Measurements from ENCODE around the gene PARD3. TPM values are rescaled to one million over a fixed set of nuclear protein-coding genes. Genes with fewer than 3 reads are reported as not detected.

Gene PARD3
- total RNA-seq, 3 donors from 2014 or later (not counting 1 experiment from before 2014, with no cell fraction given), result 0.14 to 0.49 (median 0.38) TPM

DNA sequence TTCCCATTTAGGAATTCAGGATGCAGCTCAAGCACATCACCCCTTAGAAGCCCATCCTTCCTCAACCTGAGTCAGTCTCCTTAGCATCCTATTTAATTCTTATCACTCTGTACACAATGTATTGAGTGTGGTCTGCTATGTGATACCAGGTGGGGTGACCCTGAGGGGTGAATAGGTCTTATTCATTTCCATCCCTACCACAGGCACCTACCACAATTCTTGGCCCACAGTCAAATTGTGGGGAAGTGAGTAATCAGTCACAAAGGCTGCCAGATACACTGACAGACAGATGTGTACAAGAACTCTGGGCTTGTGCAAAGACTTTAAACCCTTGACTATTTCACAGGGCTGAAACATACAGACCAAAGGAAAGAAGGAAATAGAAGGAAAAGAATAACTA, 560.5 kb downstream of the PARD3 start:
- Histone ChIP-seq H3K4me3 (ENCODE audit: low read length) (no peak overlapping the region), H3K4me1 (ENCODE audit: control insufficient read depth, insufficient read depth, low read length) (no peaks in the 10 kb centered on the region), H3K27me3 (ENCODE audit: control insufficient read depth, insufficient read depth, low read length) (no peaks in the 10 kb centered on the region), H3K36me3 (ENCODE audit: control insufficient read depth, insufficient read depth, low read length) (no peaks in the 10 kb centered on the region), H3K27ac (ENCODE audit: low read length) (no peak overlapping the region), H3K9me3 (ENCODE audit: control insufficient read depth, insufficient read depth, low read length) (no peaks in the 10 kb centered on the region)
- no peak for DNase-seq
- TF ChIP-seq, protein P1, sequence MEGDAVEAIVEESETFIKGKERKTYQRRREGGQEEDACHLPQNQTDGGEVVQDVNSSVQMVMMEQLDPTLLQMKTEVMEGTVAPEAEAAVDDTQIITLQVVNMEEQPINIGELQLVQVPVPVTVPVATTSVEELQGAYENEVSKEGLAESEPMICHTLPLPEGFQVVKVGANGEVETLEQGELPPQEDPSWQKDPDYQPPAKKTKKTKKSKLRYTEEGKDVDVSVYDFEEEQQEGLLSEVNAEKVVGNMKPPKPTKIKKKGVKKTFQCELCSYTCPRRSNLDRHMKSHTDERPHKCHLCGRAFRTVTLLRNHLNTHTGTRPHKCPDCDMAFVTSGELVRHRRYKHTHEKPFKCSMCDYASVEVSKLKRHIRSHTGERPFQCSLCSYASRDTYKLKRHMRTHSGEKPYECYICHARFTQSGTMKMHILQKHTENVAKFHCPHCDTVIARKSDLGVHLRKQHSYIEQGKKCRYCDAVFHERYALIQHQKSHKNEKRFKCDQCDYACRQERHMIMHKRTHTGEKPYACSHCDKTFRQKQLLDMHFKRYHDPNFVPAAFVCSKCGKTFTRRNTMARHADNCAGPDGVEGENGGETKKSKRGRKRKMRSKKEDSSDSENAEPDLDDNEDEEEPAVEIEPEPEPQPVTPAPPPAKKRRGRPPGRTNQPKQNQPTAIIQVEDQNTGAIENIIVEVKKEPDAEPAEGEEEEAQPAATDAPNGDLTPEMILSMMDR (IDR thresholded peaks at IDR 0.05), result no peak
- H3K4me3 Mint-ChIP-seq, result no peak overlapping the region
- H3K9me3 Mint-ChIP-seq, result no peaks in the 10 kb centered on the region
- no peaks in the 10 kb centered on the region for H3K36me3 Mint-ChIP-seq
- peaks cover 3 to 6% of the 10 kb centered on the region in 2 donors for H3K27me3 Mint-ChIP-seq (ENCODE audit: low read depth in 2 of 2)
- intact Hi-C loops (cut with micrococcal nuclease), result no loop called here
- peaks cover 0 to 10% of the 10 kb centered on the region in 2 donors for H3K4me1 Mint-ChIP-seq
- peak in 1 of 3 donors; percentile 21 for ATAC-seq
- no peak overlapping the region for H3K27ac Mint-ChIP-seq

DNA sequence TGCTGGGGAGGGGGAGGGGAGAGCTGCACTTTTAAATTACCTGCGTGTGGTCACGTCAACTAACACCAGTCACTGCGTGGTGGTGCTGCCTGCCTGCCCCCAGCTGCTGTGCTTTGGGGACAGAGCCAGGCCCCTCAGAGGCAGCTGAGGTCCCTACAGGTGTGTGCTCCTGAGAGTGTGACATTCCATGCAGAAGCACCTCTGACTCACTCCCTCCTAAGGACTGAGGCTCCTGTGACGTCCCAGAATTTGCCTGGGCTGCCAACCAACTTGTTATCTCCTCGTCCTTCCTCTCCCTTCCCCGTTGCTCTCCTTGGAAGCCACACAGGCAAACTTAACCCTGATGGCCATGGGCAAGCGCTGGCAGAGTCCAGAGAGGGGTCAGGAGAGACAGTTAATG, 563.0 kb downstream of the PARD3 start:
- H3K4me1 Mint-ChIP-seq, result peaks cover 0 to 10% of the 10 kb centered on the region in 2 donors
- no peak overlapping the region for H3K4me3 Mint-ChIP-seq
- Histone ChIP-seq H3K27me3 (ENCODE audit: control insufficient read depth, insufficient read depth, low read length) (no peaks in the 10 kb centered on the region), H3K9me3 (ENCODE audit: control insufficient read depth, insufficient read depth, low read length) (no peaks in the 10 kb centered on the region), H3K4me3 (ENCODE audit: low read length) (no peak overlapping the region), H3K27ac (ENCODE audit: low read length) (no peak overlapping the region), H3K4me1 (ENCODE audit: control insufficient read depth, insufficient read depth, low read length) (no peaks in the 10 kb centered on the region), H3K36me3 (ENCODE audit: control insufficient read depth, insufficient read depth, low read length) (no peaks in the 10 kb centered on the region)
- peaks cover 0 to 6% of the 10 kb centered on the region in 2 donors for H3K27me3 Mint-ChIP-seq (ENCODE audit: low read depth in 2 of 2)
- H3K27ac Mint-ChIP-seq, result no peak overlapping the region
- intact Hi-C loops (cut with micrococcal nuclease), result no loop called here
- no peaks in the 10 kb centered on the region for H3K36me3 Mint-ChIP-seq
- ATAC-seq, result peak in 1 of 3 donors; percentile 6
- no peak for DNase-seq
- 83% methylated on average over 7 of the region's 7 CpGs for WGBS (ENCODE audit: insufficient coverage)
- TF ChIP-seq, protein P1 (IDR thresholded peaks at IDR 0.05), result no peak
- no peaks in the 10 kb centered on the region for H3K9me3 Mint-ChIP-seq

DNA sequence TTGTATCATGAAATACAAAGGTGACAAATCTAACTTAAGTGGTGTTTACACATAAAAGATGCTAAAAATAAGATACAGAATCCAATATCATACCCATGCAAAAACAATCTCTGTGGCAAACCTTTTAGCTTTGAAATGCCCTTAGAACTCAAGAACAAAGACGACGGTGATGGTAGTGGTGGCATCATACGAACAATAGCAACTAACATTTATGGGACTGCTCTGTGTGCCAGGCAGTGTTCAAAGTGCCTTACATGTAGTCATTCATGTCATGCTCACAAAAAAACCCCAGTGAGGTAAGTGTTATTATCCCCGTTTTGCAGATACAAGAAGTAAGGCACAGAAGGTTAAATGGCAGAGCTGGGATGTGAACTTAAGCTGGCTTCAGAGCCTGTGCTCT, 563.9 kb downstream of the PARD3 start:
- H3K4me3 Mint-ChIP-seq, result no peak overlapping the region
- no peak overlapping the region for H3K4me3 ChIP-seq (ENCODE audit: low read length)
- no peak overlapping the region for H3K27ac Mint-ChIP-seq
- H3K27ac ChIP-seq (ENCODE audit: low read length), result no peak overlapping the region
- no peaks in the 10 kb centered on the region for H3K36me3 Mint-ChIP-seq
- DNase-seq (peak in 1 of 2 donors; percentile 17), ATAC-seq (no peak)
- TF ChIP-seq, protein P1 (IDR thresholded peaks at IDR 0.05), result no peak
- H3K27me3 ChIP-seq (ENCODE audit: control insufficient read depth, insufficient read depth, low read length), result no peaks in the 10 kb centered on the region
- no peaks in the 10 kb centered on the region for H3K4me1 ChIP-seq (ENCODE audit: control insufficient read depth, insufficient read depth, low read length)
- intact Hi-C loops (cut with micrococcal nuclease), result no loop called here
- H3K36me3 ChIP-seq (ENCODE audit: control insufficient read depth, insufficient read depth, low read length), result no peaks in the 10 kb centered on the region
- no peaks in the 10 kb centered on the region for H3K9me3 ChIP-seq (ENCODE audit: control insufficient read depth, insufficient read depth, low read length)
- H3K9me3 Mint-ChIP-seq, result no peaks in the 10 kb centered on the region
- H3K27me3 Mint-ChIP-seq (ENCODE audit: low read depth in 2 of 2), result no peaks in the 10 kb centered on the region
- peaks cover 0 to 10% of the 10 kb centered on the region in 2 donors for H3K4me1 Mint-ChIP-seq
- 77% methylated on average over 4 of the region's 4 CpGs for WGBS (ENCODE audit: insufficient coverage)

DNA sequence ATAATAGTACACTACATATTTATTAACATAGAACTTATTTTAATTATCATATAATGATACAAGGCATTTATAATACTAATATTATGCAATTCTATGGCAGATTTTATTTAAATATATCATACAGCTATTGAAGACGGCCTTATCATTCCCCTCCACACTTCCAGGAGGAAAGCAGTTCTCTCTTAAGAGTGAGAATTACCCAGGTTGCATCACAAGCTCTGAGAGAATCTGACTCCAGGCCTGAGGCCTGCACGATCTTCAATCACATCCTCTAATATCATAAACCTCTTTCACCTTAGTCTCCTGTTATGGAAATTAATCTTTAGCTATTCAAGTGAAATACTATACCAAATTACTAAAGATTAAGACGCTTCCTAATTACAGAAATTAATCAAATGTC, 564.4 kb downstream of the PARD3 start:
- Mint-ChIP-seq H3K4me3 (no peak overlapping the region), H3K36me3 (no peaks in the 10 kb centered on the region), H3K9me3 (no peaks in the 10 kb centered on the region), H3K27ac (no peak overlapping the region), H3K27me3 (ENCODE audit: low read depth in 2 of 2) (peaks cover 0 to 3% of the 10 kb centered on the region in 2 donors), H3K4me1 (peaks cover 0 to 10% of the 10 kb centered on the region in 2 donors)
- no peak overlapping the region for H3K27ac ChIP-seq (ENCODE audit: low read length)
- whole genome bisulfite sequencing (ENCODE audit: insufficient coverage), result 79% methylated on average over 2 of the region's 3 CpGs
- intact Hi-C loops (cut with micrococcal nuclease), result no loop called here
- ATAC-seq (no peak), DNase-seq (no peak)
- H3K4me3 ChIP-seq (ENCODE audit: low read length), result no peak overlapping the region
- H3K36me3 ChIP-seq (ENCODE audit: control insufficient read depth, insufficient read depth, low read length), result no peaks in the 10 kb centered on the region
- TF ChIP-seq, protein P1 (IDR thresholded peaks at IDR 0.05), result no peak
- H3K4me1 ChIP-seq (ENCODE audit: control insufficient read depth, insufficient read depth, low read length), result no peaks in the 10 kb centered on the region
- H3K27me3 ChIP-seq (ENCODE audit: control insufficient read depth, insufficient read depth, low read length), result no peaks in the 10 kb centered on the region
- H3K9me3 ChIP-seq (ENCODE audit: control insufficient read depth, insufficient read depth, low read length), result no peaks in the 10 kb centered on the region
